A673 (cell line): ENCODE data around the gene SUPT5H.

Experiments used
- EZH2 ChIP-seq: fragments of 200-600 bp; sonication (generic); IDR thresholded peaks from 2 replicates; pipeline ENCODE4 v1.6.1; 2017; ENCODE audit warnings: borderline replicate concordance, low read depth, mild to moderate bottlenecking, mixed read lengths, antibody characterized with exemption, low read length; ENCODE audit not compliant: poor library complexity, severe bottlenecking
- TF ChIP-seq, protein P1 (sequence below): fragments of 300-800, 200-600 bp; sonication (generic); conservative IDR thresholded peaks from 2 replicates; pipeline ENCODE4 v1.5.1; 2017; ENCODE audit warnings: low read depth, mild to moderate bottlenecking, antibody characterized with exemption, low read length, moderate library complexity, mixed read lengths

DNA sequence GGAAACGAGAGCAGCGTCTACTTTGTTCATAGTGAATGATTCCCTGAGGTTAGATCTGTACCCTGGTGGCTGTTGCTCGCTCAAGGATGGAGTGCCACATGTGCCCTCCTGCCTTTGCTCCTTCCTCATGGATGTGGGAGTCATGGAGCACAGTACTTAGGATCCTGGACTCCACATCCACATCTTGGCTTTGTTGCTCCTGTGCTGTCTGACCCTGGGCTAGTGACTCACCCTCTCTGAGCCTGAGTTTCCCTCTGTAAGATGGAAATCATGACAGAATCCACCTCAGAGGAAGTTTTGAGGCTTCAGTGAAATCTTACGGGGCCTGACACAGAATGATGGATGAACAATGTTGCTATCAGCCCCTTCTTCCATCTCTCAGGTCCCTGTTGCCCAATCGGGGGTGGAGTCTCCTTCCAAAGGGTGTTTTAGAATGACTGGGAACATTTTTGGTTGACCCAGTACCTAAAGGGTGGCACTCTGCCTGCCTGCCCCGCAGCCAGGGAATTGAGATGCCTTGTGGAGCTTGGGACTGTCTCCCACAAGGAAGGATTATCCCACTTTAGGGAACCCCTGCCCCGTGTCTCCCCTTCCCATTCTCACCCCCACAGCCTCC is 25.4 kb downstream of the SUPT5H start:
- TF ChIP-seq EZH2, result no peak
- TF ChIP-seq, protein P1, sequence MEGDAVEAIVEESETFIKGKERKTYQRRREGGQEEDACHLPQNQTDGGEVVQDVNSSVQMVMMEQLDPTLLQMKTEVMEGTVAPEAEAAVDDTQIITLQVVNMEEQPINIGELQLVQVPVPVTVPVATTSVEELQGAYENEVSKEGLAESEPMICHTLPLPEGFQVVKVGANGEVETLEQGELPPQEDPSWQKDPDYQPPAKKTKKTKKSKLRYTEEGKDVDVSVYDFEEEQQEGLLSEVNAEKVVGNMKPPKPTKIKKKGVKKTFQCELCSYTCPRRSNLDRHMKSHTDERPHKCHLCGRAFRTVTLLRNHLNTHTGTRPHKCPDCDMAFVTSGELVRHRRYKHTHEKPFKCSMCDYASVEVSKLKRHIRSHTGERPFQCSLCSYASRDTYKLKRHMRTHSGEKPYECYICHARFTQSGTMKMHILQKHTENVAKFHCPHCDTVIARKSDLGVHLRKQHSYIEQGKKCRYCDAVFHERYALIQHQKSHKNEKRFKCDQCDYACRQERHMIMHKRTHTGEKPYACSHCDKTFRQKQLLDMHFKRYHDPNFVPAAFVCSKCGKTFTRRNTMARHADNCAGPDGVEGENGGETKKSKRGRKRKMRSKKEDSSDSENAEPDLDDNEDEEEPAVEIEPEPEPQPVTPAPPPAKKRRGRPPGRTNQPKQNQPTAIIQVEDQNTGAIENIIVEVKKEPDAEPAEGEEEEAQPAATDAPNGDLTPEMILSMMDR, result no peak
